Bronchial epithelial cell (primary cell): ENCODE results near the gene FAXDC2. TPM values are rescaled to one million over a fixed set of nuclear protein-coding genes. Genes with fewer than 3 reads are reported as not detected.
A peak's percentile ranks its signal among the peaks of the same experiment; 100 is the strongest.

Source experiments
- DNase-seq: peaks from one replicate; pipeline ENCODE4 v3.0.0-alpha.2; 2010; ENCODE audit warnings: low read depth
- FAIRE-seq: peaks from 2 replicates; lab custom pipeline; 2011; peaks lifted over from hg19 to GRCh38; lab: Jason Lieb, UNC
- H3K27me3 ChIP-seq: 2 replicates; pipeline ENCODE4 v1.5.1; 2011; ENCODE audit warnings: low read length; ENCODE audit not compliant: control insufficient read depth, insufficient read depth
- H3K36me3 ChIP-seq: 2 replicates; pipeline ENCODE4 v1.5.1; 2011; ENCODE audit warnings: low read length; ENCODE audit not compliant: control insufficient read depth, insufficient read depth
- H3K4me3 ChIP-seq: 2 replicates; pipeline ENCODE4 v1.5.1; 2011; ENCODE audit warnings: mild to moderate bottlenecking, low read depth, low read length, control low read depth
- total RNA-seq: library from RNA; depleted of rRNA; stranded (reverse); fragments of >200 nt; gene quantifications from 2 replicates; pipeline ENCODE4 v1.2.1, GENCODE V29; 2014
- TF ChIP-seq, protein P1 (sequence below): IDR thresholded peaks from 2 replicates; pipeline ENCODE4 v1.5.1; 2011; ENCODE audit warnings: mild to moderate bottlenecking, moderate library complexity, low read length, control low read depth, inconsistent platforms; ENCODE audit not compliant: insufficient read depth, severe bottlenecking

FAXDC2 gene
- total RNA-seq, 1 donor from 2014 or later = 1.1 TPM

DNA sequence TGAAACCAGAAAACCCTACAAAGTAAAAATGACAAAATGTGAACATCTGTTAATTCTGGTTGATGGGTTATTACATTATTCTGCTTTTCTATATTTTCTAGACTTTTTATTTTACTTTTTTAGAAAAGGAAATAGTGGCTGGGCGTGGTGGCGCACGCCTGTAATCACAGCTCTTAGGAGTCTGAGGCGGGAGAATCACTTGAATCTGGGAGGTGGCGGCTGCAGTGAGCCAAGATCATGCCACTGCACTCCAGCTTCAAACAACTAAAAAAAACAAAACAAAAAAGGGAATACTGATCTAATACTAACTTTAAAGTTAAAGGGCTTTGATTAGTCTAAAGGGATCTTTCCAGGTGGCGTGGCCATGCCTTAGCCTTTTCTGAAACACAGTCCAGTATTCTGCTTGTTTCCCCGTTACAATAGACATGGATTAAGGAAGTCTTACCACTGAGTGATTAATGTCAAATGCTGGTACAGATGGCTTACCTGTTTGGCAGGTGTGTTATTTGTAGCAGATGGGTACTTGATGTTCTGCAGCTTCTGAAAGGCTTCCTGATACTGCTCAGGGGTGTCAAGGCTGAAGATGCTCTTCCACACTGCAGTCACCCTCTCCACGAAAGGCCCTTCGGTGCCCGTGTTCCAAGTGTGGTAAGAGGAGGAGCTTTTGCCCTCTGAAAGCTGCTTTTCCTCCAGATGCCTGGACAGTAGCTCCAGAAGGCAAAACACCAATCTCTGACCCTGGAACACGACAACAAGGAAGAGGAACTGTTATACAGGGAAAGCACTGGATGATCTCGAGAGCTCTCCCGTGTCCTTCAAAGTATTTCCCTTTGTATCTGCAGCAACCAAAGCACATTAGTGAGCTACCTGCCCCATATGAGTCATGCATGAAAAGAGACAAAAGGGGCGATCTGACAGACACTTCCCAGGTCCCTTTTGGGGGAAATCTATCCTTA lies 45.5 kb upstream of the FAXDC2 start:
- H3K27me3 ChIP-seq = no peaks in the 10 kb centered on the region
- DNase-seq (no peak), FAIRE-seq (no peak)
- TF ChIP-seq, protein P1, sequence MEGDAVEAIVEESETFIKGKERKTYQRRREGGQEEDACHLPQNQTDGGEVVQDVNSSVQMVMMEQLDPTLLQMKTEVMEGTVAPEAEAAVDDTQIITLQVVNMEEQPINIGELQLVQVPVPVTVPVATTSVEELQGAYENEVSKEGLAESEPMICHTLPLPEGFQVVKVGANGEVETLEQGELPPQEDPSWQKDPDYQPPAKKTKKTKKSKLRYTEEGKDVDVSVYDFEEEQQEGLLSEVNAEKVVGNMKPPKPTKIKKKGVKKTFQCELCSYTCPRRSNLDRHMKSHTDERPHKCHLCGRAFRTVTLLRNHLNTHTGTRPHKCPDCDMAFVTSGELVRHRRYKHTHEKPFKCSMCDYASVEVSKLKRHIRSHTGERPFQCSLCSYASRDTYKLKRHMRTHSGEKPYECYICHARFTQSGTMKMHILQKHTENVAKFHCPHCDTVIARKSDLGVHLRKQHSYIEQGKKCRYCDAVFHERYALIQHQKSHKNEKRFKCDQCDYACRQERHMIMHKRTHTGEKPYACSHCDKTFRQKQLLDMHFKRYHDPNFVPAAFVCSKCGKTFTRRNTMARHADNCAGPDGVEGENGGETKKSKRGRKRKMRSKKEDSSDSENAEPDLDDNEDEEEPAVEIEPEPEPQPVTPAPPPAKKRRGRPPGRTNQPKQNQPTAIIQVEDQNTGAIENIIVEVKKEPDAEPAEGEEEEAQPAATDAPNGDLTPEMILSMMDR = no peak
- no peak overlapping the region for H3K4me3 ChIP-seq
- H3K36me3 ChIP-seq = peaks cover 13% of the 10 kb centered on the region

DNA sequence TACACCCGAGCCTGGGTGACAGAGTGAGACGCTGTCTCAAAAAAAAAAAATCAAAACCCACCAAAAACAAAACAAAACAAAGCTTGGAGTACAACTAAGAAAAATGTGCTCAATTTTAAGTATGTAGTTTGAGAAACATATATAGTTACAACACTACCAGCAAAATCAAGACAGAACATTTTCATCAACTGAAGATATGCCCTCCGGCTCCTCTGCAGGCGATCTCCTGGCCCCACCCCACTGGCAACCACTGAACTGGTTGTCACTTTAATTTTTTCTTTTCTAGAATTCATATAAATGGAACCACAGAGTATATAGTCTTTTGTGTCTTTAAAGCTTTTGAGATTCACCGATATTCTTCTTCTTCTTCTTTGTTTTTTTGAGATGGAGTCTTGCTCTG lies 43.0 kb upstream of the FAXDC2 start:
- Histone ChIP-seq H3K36me3 (peaks cover 11% of the 10 kb centered on the region), H3K27me3 (no peaks in the 10 kb centered on the region), H3K4me3 (no peak overlapping the region)
- TF ChIP-seq, protein P1 = no peak
- FAIRE-seq (no peak), DNase-seq (no peak)

DNA sequence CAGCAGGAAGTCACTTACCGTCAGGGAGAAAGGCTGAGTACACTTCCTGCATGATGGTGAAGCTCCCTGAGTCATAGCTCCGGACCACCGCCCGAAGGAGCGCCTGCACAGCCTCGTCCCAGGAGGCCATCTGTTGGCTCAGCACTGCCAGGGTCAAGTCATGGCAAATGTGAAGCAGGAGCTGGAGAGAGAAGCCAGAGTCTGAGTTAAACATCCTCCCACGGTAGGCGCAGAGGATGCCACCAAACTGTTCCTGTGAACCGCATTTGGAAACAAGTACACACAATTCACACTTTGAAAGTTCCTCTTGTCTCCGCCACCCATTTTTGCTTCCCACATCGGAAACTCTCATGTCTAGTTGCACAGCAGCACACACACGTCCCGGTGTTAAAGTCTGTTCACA lies 42.0 kb upstream of the FAXDC2 start:
- TF ChIP-seq, protein P1 = no peak
- FAIRE-seq (no peak), DNase-seq (no peak)
- no peaks in the 10 kb centered on the region for H3K27me3 ChIP-seq
- peaks cover 11% of the 10 kb centered on the region for H3K36me3 ChIP-seq
- H3K4me3 ChIP-seq = no peak overlapping the region

DNA sequence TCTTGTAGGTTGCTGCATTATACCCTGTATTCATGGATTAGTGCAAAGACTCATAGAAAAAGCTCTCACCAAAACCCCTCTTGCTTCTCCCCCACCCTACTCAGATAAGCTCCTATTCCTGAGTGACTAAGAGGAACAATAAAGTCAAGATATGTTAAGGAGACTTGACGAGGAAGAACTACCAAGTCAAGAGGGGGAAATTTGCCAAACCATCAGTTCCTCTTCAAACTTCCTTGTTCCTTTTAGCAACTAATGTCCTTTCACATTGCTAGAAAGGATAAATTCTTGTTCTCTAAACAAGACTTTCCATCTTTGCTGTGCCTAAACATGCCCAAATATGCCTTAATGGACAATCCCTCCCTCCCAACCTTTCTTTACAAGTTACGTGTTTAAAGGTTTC lies 35.0 kb upstream of the FAXDC2 start:
- peaks cover 3% of the 10 kb centered on the region for H3K36me3 ChIP-seq
- peak; percentile 3 for DNase-seq
- TF ChIP-seq, protein P1 = no peak
- H3K27me3 ChIP-seq = no peaks in the 10 kb centered on the region
- no peak overlapping the region for H3K4me3 ChIP-seq
- no peak for FAIRE-seq

GRCh38 chr5:154884424-154884823 lies 34.0 kb upstream of the FAXDC2 start:
- Histone ChIP-seq H3K27me3 (no peaks in the 10 kb centered on the region), H3K4me3 (no peak overlapping the region), H3K36me3 (peaks cover 3% of the 10 kb centered on the region)
- DNase-seq (no peak), FAIRE-seq (no peak)
- TF ChIP-seq, protein P1 = no peak

- Histone ChIP-seq H3K36me3 (peaks cover 1% of the 10 kb centered on the region), H3K27me3 (no peaks in the 10 kb centered on the region), H3K4me3 (no peak overlapping the region)
- TF ChIP-seq, protein P1 = no peak
- FAIRE-seq (no peak), DNase-seq (no peak)
Observed at GRCh38 chr5:154881986-154882385, 31.6 kb upstream of the FAXDC2 start.
